ENCODE measurements around the gene USB1. TPM values are rescaled to one million over a fixed set of nuclear protein-coding genes. Genes with fewer than 3 reads are reported as not detected.

USB1 gene
- total RNA-seq, 3 donors from 2014 or later (not counting 1 experiment from before 2014, with no cell fraction given), result 64.7 to 86.0 (median 84.8) TPM

- no peak overlapping the region for H3K4me3 ChIP-seq (ENCODE audit: low read length)
- intact Hi-C loops (cut with micrococcal nuclease), result no loop called here
- Mint-ChIP-seq H3K27me3 (ENCODE audit: low read depth in 2 of 2) (no peaks in the 10 kb centered on the region), H3K4me3 (no peak overlapping the region), H3K27ac (no peak overlapping the region), H3K36me3 (no peaks in the 10 kb centered on the region), H3K4me1 (no peaks in the 10 kb centered on the region), H3K9me3 (no peaks in the 10 kb centered on the region)
- ATAC-seq (no peak), DNase-seq (no peak)
- no peaks in the 10 kb centered on the region for H3K9me3 ChIP-seq (ENCODE audit: control insufficient read depth, insufficient read depth, low read length)
- H3K27me3 ChIP-seq (ENCODE audit: control insufficient read depth, insufficient read depth, low read length), result no peaks in the 10 kb centered on the region
- H3K27ac ChIP-seq (ENCODE audit: low read length), result no peak overlapping the region
- no peaks in the 10 kb centered on the region for H3K36me3 ChIP-seq (ENCODE audit: control insufficient read depth, insufficient read depth, low read length)
- no peak for TF ChIP-seq CTCF (IDR thresholded peaks at IDR 0.05)
- no peaks in the 10 kb centered on the region for H3K4me1 ChIP-seq (ENCODE audit: control insufficient read depth, insufficient read depth, low read length)
- 82% methylated on average over 9 of the region's 9 CpGs for WGBS (ENCODE audit: insufficient coverage)
Measured at GRCh38 chr16:58044266-58045019, 43.2 kb downstream of the USB1 start.

GRCh38 chr16:58045096-58045495, 43.9 kb downstream of the USB1 start:
- H3K27me3 Mint-ChIP-seq (ENCODE audit: low read depth in 2 of 2), result peaks cover 0 to 1% of the 10 kb centered on the region in 2 donors
- TF ChIP-seq CTCF (IDR thresholded peaks at IDR 0.05), result no peak
- ATAC-seq (no peak), DNase-seq (no peak)
- H3K27ac Mint-ChIP-seq, result no peak overlapping the region
- no peak overlapping the region for H3K4me3 Mint-ChIP-seq
- H3K4me1 ChIP-seq (ENCODE audit: control insufficient read depth, insufficient read depth, low read length), result no peaks in the 10 kb centered on the region
- no peaks in the 10 kb centered on the region for H3K36me3 ChIP-seq (ENCODE audit: control insufficient read depth, insufficient read depth, low read length)
- WGBS (ENCODE audit: insufficient coverage), result 90% methylated on average over 31 of the region's 31 CpGs
- no peak overlapping the region for H3K4me3 ChIP-seq (ENCODE audit: low read length)
- H3K9me3 Mint-ChIP-seq, result no peaks in the 10 kb centered on the region
- no peaks in the 10 kb centered on the region for H3K4me1 Mint-ChIP-seq
- H3K9me3 ChIP-seq (ENCODE audit: control insufficient read depth, insufficient read depth, low read length), result no peaks in the 10 kb centered on the region
- no peak overlapping the region for H3K27ac ChIP-seq (ENCODE audit: low read length)
- intact Hi-C loops (cut with micrococcal nuclease), result no loop called here
- H3K36me3 Mint-ChIP-seq, result no peaks in the 10 kb centered on the region
- H3K27me3 ChIP-seq (ENCODE audit: control insufficient read depth, insufficient read depth, low read length), result no peaks in the 10 kb centered on the region

- no peaks in the 10 kb centered on the region for H3K4me1 ChIP-seq (ENCODE audit: control insufficient read depth, insufficient read depth, low read length)
- Mint-ChIP-seq H3K36me3 (no peaks in the 10 kb centered on the region), H3K9me3 (no peaks in the 10 kb centered on the region), H3K4me1 (no peaks in the 10 kb centered on the region), H3K4me3 (no peak overlapping the region), H3K27me3 (ENCODE audit: low read depth in 2 of 2) (peaks cover 0 to 3% of the 10 kb centered on the region in 2 donors), H3K27ac (no peak overlapping the region)
- H3K4me3 ChIP-seq (ENCODE audit: low read length), result no peak overlapping the region
- no peak for ATAC-seq
- no peak for DNase-seq
- H3K27ac ChIP-seq (ENCODE audit: low read length), result no peak overlapping the region
- no peak for TF ChIP-seq CTCF (IDR thresholded peaks at IDR 0.05)
- no peaks in the 10 kb centered on the region for H3K36me3 ChIP-seq (ENCODE audit: control insufficient read depth, insufficient read depth, low read length)
- 82% methylated on average over 14 of the region's 16 CpGs for WGBS (ENCODE audit: insufficient coverage)
- no peaks in the 10 kb centered on the region for H3K27me3 ChIP-seq (ENCODE audit: control insufficient read depth, insufficient read depth, low read length)
- H3K9me3 ChIP-seq (ENCODE audit: control insufficient read depth, insufficient read depth, low read length), result no peaks in the 10 kb centered on the region
- intact Hi-C loops (cut with micrococcal nuclease), result no loop called here
Measured at GRCh38 chr16:58046054-58046881, 45.1 kb downstream of the USB1 start.
